ENCODE measurements around the gene PROCR. TPM values are rescaled to one million over a fixed set of nuclear protein-coding genes. Genes with fewer than 3 reads are reported as not detected.
"Not testable (repeated sequence)": the region's sequence is repeated elsewhere in the genome, so short reads cannot be mapped to it uniquely, and the experiment has no call there.

The PROCR gene
- total and polyA plus RNA-seq, 7 donors: 12.4 to 53.5 (median 22.8) TPM

DNA sequence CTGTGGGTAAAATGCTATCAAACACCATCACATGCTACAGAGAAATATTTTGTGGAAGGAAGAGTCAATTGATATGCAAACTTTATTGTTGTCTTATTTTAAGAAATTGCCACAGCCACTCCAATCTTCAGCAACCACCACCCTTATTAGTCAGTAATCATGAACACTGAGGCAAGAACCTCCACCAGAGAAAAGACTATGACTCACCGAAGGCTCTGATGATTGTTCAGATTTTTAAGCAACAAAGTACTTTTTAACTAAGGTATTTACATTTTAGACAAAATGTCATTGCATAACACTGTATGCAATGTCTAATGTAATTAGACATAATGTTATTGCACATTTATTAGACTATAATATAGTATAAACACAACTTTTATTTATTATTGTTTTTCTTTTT lies 28.4 kb downstream of the PROCR start:
- intact Hi-C loops (cut with DNase I): no loop called here
- WGBS, 2 donors: 93 to 94% methylated on average over 1 of the region's 1 CpG
- H3K4me3 ChIP-seq: no peak overlapping the region
- no peak overlapping the region for H3K27ac ChIP-seq
- DNase-seq: no peak
- no peak for TF ChIP-seq POLR2AphosphoS5 (IDR thresholded peaks at IDR 0.05)
- TF ChIP-seq EP300 (IDR thresholded peaks at IDR 0.05): no peak
- TF ChIP-seq POLR2A (IDR thresholded peaks at IDR 0.05): no peak
- TF ChIP-seq, protein P1, sequence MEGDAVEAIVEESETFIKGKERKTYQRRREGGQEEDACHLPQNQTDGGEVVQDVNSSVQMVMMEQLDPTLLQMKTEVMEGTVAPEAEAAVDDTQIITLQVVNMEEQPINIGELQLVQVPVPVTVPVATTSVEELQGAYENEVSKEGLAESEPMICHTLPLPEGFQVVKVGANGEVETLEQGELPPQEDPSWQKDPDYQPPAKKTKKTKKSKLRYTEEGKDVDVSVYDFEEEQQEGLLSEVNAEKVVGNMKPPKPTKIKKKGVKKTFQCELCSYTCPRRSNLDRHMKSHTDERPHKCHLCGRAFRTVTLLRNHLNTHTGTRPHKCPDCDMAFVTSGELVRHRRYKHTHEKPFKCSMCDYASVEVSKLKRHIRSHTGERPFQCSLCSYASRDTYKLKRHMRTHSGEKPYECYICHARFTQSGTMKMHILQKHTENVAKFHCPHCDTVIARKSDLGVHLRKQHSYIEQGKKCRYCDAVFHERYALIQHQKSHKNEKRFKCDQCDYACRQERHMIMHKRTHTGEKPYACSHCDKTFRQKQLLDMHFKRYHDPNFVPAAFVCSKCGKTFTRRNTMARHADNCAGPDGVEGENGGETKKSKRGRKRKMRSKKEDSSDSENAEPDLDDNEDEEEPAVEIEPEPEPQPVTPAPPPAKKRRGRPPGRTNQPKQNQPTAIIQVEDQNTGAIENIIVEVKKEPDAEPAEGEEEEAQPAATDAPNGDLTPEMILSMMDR (IDR thresholded peaks at IDR 0.05): no peak
- no peaks in the 10 kb centered on the region for H3K4me1 ChIP-seq
- H3K9me3 ChIP-seq: peaks cover 0 to 8% (median under 1%) of the 10 kb centered on the region in 4 donors
- no peaks in the 10 kb centered on the region for H3K27me3 ChIP-seq
- H3K36me3 ChIP-seq: no peaks in the 10 kb centered on the region

DNA sequence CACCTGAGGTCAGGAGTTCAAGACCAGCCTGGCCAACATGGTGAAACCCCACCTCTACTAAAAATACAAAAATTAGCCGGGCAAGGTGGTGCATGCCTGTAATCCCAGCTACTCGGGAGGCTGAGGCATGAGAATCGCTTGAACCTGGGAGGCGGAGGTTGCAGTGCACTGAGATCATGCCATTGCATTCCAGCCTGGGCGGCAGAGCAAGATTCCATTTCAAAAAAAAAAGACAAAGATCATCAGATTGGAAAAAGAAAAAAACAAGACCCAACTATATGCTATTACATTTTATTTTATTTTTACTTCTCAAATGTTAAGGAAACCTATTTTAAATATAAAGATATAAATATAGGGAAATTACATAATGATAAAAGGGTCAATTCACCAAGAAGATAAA lies 29.6 kb downstream of the PROCR start:
- DNase-seq; H3K36me3 ChIP-seq; H3K4me1 ChIP-seq; H3K27ac ChIP-seq; H3K4me3 ChIP-seq; intact Hi-C loops (cut with DNase I); H3K9me3 ChIP-seq; H3K27me3 ChIP-seq: not testable (repeated sequence)
- WGBS, 2 donors: 96 to 97% methylated on average over 5 of the region's 5 CpGs

DNA sequence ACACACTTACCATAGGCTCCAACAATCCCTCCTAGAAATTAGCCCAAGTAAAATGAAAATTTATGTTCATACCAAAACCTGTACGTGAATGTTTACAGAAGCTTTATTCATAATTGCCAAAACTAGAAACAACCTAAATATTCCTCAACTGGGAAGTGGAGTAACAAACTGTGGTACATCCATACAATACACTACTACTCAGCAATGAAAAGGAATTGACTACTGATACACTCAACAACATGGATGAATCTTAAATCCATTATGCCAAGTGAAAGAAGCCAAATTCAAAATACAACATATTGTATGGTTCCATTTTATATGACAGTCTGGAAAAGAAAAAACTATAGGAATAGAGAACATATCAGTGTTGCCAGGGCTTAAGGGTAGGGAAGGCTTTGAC lies 34.9 kb downstream of the PROCR start:
- no peak overlapping the region for H3K4me3 ChIP-seq
- intact Hi-C loops (cut with DNase I): loop anchor here (5.0 kb wide), 2 partner anchors 65 to 115 kb away; partner anchors contain the start of gene TRPC4AP
- H3K4me1 ChIP-seq: peaks cover 0 to 12% (median 7%) of the 10 kb centered on the region in 4 donors
- DNase-seq: no peak
- peak overlapping the region in 1 of 4 donors; percentile 85 for H3K27ac ChIP-seq
- H3K36me3 ChIP-seq: no peaks in the 10 kb centered on the region
- H3K27me3 ChIP-seq: no peaks in the 10 kb centered on the region
- TF ChIP-seq, protein P1 (IDR thresholded peaks at IDR 0.05): no peak
- TF ChIP-seq POLR2A (IDR thresholded peaks at IDR 0.05): no peak
- no peak for TF ChIP-seq POLR2AphosphoS5 (IDR thresholded peaks at IDR 0.05)
- TF ChIP-seq EP300 (IDR thresholded peaks at IDR 0.05): no peak
- H3K9me3 ChIP-seq: no peaks in the 10 kb centered on the region
- 92 to 93% methylated on average over 1 of the region's 1 CpG for WGBS, 2 donors

DNA sequence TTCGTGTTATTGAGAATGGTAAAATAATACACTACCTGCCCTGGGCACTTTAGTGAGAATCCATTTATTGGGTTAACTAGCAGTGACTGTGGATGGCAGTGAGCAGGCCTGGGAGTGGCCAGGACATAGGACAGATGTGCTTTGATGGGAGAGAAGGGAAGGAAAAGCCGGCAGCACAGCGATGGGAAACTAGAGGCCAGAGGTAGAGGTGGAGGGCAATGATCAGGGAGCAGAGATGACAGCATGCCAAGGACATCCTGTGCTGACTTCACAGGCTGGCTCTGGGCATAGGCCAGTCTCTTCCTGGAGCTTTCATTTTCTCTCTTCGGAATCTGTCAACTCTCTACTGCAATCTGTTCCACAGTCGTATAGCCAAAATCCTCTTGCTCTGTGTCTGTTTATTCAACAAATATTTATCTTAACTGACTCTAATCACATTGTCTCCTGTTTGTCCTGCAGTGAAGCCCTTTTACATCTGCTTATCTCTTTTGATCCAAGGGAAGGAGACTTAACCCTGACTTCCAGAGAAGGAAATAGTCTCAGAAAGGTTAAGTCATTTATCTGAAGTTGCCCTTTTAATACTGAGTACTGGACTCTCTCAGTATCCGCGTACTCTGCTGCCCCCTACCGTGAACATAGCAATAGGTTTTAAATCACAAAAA lies 36.2 kb downstream of the PROCR start:
- Histone ChIP-seq H3K9me3 (no peaks in the 10 kb centered on the region), H3K4me3 (peak overlapping the region in 2 of 4 donors; percentile 3 to 32), H3K4me1 (peaks cover 0 to 12% (median 7%) of the 10 kb centered on the region in 4 donors), H3K27ac (peak overlapping the region; percentile 72 to 85 (median 76)), H3K27me3 (no peaks in the 10 kb centered on the region), H3K36me3 (peaks cover 0 to 8% (median 0%) of the 10 kb centered on the region in 4 donors)
- intact Hi-C loops (cut with DNase I): loop anchor here (1.0 to 5.0 kb wide), 3 partner anchors 61 to 116 kb away; partner anchors contain the start of genes EDEM2 and TRPC4AP
- TF ChIP-seq POLR2AphosphoS5 (IDR thresholded peaks at IDR 0.05) (peak in 2 of 4 donors; percentile 28 to 41), POLR2A (IDR thresholded peaks at IDR 0.05) (no peak), EP300 (IDR thresholded peaks at IDR 0.05) (no peak)
- TF ChIP-seq, protein P1 (IDR thresholded peaks at IDR 0.05): peak; percentile 80 to 87 (median 82)
- WGBS, 2 donors: 12 to 34% methylated on average over 8 of the region's 8 CpGs
- DNase-seq: peak; percentile 89

DNA sequence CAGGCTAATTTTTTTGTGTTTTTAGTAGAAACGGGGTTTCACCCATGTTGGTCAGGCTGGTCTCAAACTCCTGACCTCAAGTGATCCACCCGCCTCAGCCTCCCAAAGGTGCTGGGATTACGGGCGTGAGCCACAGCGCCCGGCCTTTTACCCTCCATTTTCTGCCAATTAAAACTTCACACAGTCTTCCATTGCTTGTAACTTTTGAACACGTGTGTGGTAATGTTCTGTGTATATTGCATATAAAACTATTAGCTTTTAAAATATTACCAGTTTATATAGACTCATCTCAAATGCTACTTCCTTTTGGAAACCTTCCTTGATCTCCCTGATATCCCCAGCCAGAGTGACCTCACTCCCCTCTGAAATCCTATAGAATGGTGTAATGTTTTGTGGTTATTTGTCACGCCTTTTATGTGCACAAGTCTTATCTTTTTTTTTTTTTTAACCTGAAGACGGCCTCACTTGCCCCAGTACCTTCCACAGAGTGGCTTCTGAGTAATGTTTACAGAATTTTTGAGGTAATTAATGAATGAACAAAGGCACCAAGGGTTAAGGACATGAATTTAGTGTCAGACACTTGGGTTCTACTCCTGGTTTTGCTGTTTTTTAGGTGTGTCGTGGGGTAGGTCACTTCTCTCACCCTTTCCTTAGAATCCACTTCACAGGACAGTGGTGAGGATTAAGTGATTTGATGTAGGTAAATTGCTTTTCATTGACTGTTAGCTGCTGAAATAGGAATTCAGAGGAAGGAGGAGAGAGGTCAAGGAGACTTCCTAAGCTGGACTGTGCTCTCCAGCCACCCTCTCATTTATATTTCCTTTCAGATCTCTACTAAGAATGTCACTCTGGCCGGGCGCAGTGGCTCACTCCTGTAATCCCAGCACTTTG lies 43.4 kb downstream of the PROCR start:
- H3K27ac ChIP-seq: no peak overlapping the region
- DNase-seq: no peak
- no peaks in the 10 kb centered on the region for H3K4me1 ChIP-seq
- H3K27me3 ChIP-seq: no peaks in the 10 kb centered on the region
- peaks cover 0 to 27% (median 2%) of the 10 kb centered on the region in 4 donors for H3K36me3 ChIP-seq
- H3K4me3 ChIP-seq: no peak overlapping the region
- no peak for TF ChIP-seq EP300 (IDR thresholded peaks at IDR 0.05)
- no peak for TF ChIP-seq POLR2AphosphoS5 (IDR thresholded peaks at IDR 0.05)
- TF ChIP-seq POLR2A (IDR thresholded peaks at IDR 0.05): no peak
- TF ChIP-seq, protein P1 (IDR thresholded peaks at IDR 0.05): no peak
- intact Hi-C loops (cut with DNase I): no loop called here
- no peaks in the 10 kb centered on the region for H3K9me3 ChIP-seq
- 77 to 85% methylated on average over 12 of the region's 12 CpGs for WGBS, 2 donors

Data from sigmoid colon (tissue), 7 donors.